Neural crest cell (in vitro differentiated cells): Measurements from ENCODE around the gene NPEPL1. TPM values are rescaled to one million over a fixed set of nuclear protein-coding genes. Genes with fewer than 3 reads are reported as not detected.

ENCODE experiments used
- DNase-seq: peaks from one replicate; pipeline ENCODE4 v3.0.0; 2021; ENCODE audit warnings: low read depth, mixed read lengths, low spot score
- H3K27ac Mint-ChIP-seq: one replicate; pipeline ENCODE4 v1.8.0; 2021; ENCODE audit warnings: mild to moderate bottlenecking, mixed read lengths; ENCODE audit not compliant: unreplicated experiment
- H3K27me3 Mint-ChIP-seq: 2 replicates; pipeline ENCODE4 v1.8.0; 2021; ENCODE audit warnings: low read depth, mild to moderate bottlenecking, mixed read lengths
- H3K36me3 Mint-ChIP-seq: 2 replicates; pipeline ENCODE4 v1.8.0; 2021; ENCODE audit warnings: low read depth, mild to moderate bottlenecking, mixed read lengths
- H3K4me1 Mint-ChIP-seq: 2 replicates; pipeline ENCODE4 v1.8.0; 2021; ENCODE audit warnings: mixed read lengths
- H3K4me3 Mint-ChIP-seq: one replicate; pipeline ENCODE4 v1.8.0; 2021; ENCODE audit warnings: mild to moderate bottlenecking, mixed read lengths
- H3K9me3 Mint-ChIP-seq: 2 replicates; pipeline ENCODE4 v1.8.0; 2021; ENCODE audit warnings: mixed read lengths
- CTCF ChIP-seq: fragments of 200-600 bp; sonication (generic); conservative IDR thresholded peaks from 2 replicates; pipeline ENCODE4 v1.5.0; 2021; ENCODE audit warnings: antibody characterized with exemption, mild to moderate bottlenecking
- total RNA-seq: library from RNA; stranded (reverse); gene quantifications from 2 replicates; pipeline ENCODE4 v1.2.1, GENCODE V29; 2021

The NPEPL1 gene
- total RNA-seq, 1 donor from 2014 or later = 34.0 TPM

DNA sequence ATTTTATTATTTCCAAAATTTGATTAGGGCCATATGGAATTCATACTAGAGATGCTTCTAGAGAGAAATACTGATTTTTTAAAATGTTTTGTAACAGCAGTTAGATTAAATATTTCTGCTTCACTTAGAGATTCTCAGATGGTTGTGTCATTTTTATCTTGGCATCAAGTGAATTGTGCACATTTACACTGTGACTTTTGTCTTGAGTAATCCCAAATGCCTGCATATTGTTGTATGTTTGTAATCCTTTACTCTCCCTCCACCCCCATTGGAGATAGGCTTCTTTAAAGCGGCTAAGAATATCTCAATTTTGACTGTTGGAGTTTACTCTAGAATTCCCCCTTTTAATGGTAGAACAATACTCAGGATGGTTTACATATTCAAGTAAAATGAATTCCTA is 22.5 kb upstream of the NPEPL1 start:
- H3K9me3 Mint-ChIP-seq = no peaks in the 10 kb centered on the region
- H3K36me3 Mint-ChIP-seq = peaks cover 6% of the 10 kb centered on the region
- DNase-seq = no peak
- no peak for TF ChIP-seq CTCF
- H3K4me1 Mint-ChIP-seq = no peaks in the 10 kb centered on the region
- H3K27me3 Mint-ChIP-seq = no peaks in the 10 kb centered on the region
- H3K4me3 Mint-ChIP-seq = no peak overlapping the region
- H3K27ac Mint-ChIP-seq = no peak overlapping the region

GRCh38 chr20:58670659-58671058 is 21.9 kb upstream of the NPEPL1 start:
- Mint-ChIP-seq H3K27ac (no peak overlapping the region), H3K27me3 (no peaks in the 10 kb centered on the region)

GRCh38 chr20:58673119-58673518 is 19.5 kb upstream of the NPEPL1 start:
- H3K27me3 Mint-ChIP-seq = no peaks in the 10 kb centered on the region
- H3K4me3 Mint-ChIP-seq = no peak overlapping the region
- H3K36me3 Mint-ChIP-seq = no peaks in the 10 kb centered on the region
- H3K27ac Mint-ChIP-seq = no peak overlapping the region
- H3K9me3 Mint-ChIP-seq = no peaks in the 10 kb centered on the region
- no peaks in the 10 kb centered on the region for H3K4me1 Mint-ChIP-seq
- DNase-seq = no peak
- no peak for TF ChIP-seq CTCF

More at GRCh38 chr20:58670659-58671058, 21.9 kb upstream of the NPEPL1 start:
- Mint-ChIP-seq H3K4me3 (no peak overlapping the region), H3K9me3 (no peaks in the 10 kb centered on the region), H3K4me1 (no peaks in the 10 kb centered on the region), H3K36me3 (peaks cover 6% of the 10 kb centered on the region)
- no peak for TF ChIP-seq CTCF
- no peak for DNase-seq

DNA sequence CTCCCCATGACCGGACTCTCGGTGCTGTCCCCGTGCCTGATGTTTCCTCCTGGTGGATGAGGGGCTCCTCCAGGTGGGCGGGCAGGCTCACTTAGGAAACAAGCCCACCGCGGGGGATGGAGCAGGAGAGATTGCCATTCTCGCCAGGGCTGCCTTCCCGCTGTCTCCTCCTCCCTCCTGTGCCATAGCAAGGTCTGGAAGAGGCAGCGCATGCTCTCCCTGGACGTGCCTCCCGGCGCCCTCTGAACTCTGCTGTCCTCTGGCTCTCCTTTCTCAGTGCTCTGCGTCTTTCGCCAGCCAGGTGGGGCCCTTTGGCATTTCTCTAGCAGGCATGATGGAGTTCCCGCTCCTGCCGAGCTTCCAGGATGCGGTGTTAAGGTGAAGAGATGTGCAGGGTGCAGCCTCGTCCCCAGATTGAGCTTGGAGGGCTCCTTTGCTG is 17.4 kb upstream of the NPEPL1 start:
- H3K4me3 Mint-ChIP-seq = no peak overlapping the region
- peaks cover 5% of the 10 kb centered on the region for H3K36me3 Mint-ChIP-seq
- H3K27ac Mint-ChIP-seq = no peak overlapping the region
- H3K9me3 Mint-ChIP-seq = no peaks in the 10 kb centered on the region
- H3K27me3 Mint-ChIP-seq = no peaks in the 10 kb centered on the region
- TF ChIP-seq CTCF = no peak
- H3K4me1 Mint-ChIP-seq = no peaks in the 10 kb centered on the region
- DNase-seq = no peak

GRCh38 chr20:58675641-58676040 is 17.0 kb upstream of the NPEPL1 start:
- Mint-ChIP-seq H3K9me3 (no peaks in the 10 kb centered on the region), H3K4me1 (no peaks in the 10 kb centered on the region), H3K36me3 (peaks cover 9% of the 10 kb centered on the region), H3K27me3 (no peaks in the 10 kb centered on the region), H3K27ac (no peak overlapping the region), H3K4me3 (no peak overlapping the region)
- TF ChIP-seq CTCF = no peak
- no peak for DNase-seq

- H3K4me1 Mint-ChIP-seq = no peaks in the 10 kb centered on the region
- DNase-seq = no peak
- no peaks in the 10 kb centered on the region for H3K9me3 Mint-ChIP-seq
- no peak for TF ChIP-seq CTCF
- peaks cover 10% of the 10 kb centered on the region for H3K36me3 Mint-ChIP-seq
- H3K27me3 Mint-ChIP-seq = no peaks in the 10 kb centered on the region
- no peak overlapping the region for H3K27ac Mint-ChIP-seq
- H3K4me3 Mint-ChIP-seq = no peak overlapping the region
Observed at GRCh38 chr20:58676161-58676560, 16.4 kb upstream of the NPEPL1 start.
